ENCODE data around the gene TMEM131. TPM values are rescaled to one million over a fixed set of nuclear protein-coding genes. Genes with fewer than 3 reads are reported as not detected.
A peak's percentile ranks its signal among the peaks of the same experiment; 100 is the strongest.

TMEM131 gene
- total RNA-seq, 1 donor from 2014 or later, result 20.0 TPM

GRCh38 chr2:97742381-97742847 lies 253.3 kb downstream of the TMEM131 start:
- no peak for DNase-seq (ENCODE audit: low spot score in 2 of 2)
- Histone ChIP-seq H3K27ac (no peak overlapping the region), H3K4me1 (no peaks in the 10 kb centered on the region), H3K9me3 (no peaks in the 10 kb centered on the region), H3K36me3 (no peaks in the 10 kb centered on the region), H3K4me3 (no peak overlapping the region), H3K27me3 (no peaks in the 10 kb centered on the region)
- intact Hi-C loops (cut with DNase I), result no loop called here
- TF ChIP-seq, protein P1, sequence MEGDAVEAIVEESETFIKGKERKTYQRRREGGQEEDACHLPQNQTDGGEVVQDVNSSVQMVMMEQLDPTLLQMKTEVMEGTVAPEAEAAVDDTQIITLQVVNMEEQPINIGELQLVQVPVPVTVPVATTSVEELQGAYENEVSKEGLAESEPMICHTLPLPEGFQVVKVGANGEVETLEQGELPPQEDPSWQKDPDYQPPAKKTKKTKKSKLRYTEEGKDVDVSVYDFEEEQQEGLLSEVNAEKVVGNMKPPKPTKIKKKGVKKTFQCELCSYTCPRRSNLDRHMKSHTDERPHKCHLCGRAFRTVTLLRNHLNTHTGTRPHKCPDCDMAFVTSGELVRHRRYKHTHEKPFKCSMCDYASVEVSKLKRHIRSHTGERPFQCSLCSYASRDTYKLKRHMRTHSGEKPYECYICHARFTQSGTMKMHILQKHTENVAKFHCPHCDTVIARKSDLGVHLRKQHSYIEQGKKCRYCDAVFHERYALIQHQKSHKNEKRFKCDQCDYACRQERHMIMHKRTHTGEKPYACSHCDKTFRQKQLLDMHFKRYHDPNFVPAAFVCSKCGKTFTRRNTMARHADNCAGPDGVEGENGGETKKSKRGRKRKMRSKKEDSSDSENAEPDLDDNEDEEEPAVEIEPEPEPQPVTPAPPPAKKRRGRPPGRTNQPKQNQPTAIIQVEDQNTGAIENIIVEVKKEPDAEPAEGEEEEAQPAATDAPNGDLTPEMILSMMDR (IDR thresholded peaks at IDR 0.05), result no peak

DNA sequence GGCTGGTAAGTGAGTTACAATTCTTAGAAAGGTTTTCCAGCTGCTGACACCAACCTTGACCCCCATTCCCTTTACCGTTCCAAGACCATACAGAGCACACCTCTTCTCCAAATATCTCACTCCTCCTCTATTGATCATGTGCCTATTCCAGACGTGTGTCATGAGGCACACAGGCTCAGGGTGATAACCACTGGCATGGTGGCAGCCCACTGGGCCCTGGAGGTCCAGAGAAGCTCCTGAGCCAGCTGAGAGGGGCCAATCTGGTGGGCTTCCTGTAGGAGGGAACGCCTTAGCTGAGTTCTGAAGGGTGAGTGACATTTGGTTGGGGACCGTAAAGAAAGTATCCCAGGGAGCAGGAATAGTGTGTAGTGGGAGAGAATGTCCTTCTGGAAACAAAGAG lies 254.1 kb downstream of the TMEM131 start:
- no peak for DNase-seq (ENCODE audit: low spot score in 2 of 2)
- Histone ChIP-seq H3K27ac (no peak overlapping the region), H3K4me1 (no peaks in the 10 kb centered on the region), H3K27me3 (no peaks in the 10 kb centered on the region), H3K36me3 (no peaks in the 10 kb centered on the region), H3K4me3 (no peak overlapping the region), H3K9me3 (no peaks in the 10 kb centered on the region)
- intact Hi-C loops (cut with DNase I), result no loop called here
- TF ChIP-seq, protein P1 (IDR thresholded peaks at IDR 0.05), result no peak

- TF ChIP-seq, protein P1 (IDR thresholded peaks at IDR 0.05), result no peak
- no peaks in the 10 kb centered on the region for H3K36me3 ChIP-seq
- H3K27me3 ChIP-seq, result no peaks in the 10 kb centered on the region
- H3K9me3 ChIP-seq, result no peaks in the 10 kb centered on the region
- no peaks in the 10 kb centered on the region for H3K4me1 ChIP-seq
- no peak overlapping the region for H3K27ac ChIP-seq
- intact Hi-C loops (cut with DNase I), result no loop called here
- no peak overlapping the region for H3K4me3 ChIP-seq
- no peak for DNase-seq (ENCODE audit: low spot score in 2 of 2)
These were observed 254.5 kb downstream of the TMEM131 start for GRCh38 chr2:97741251-97741650.

- Histone ChIP-seq H3K4me3 (no peak overlapping the region), H3K27me3 (no peaks in the 10 kb centered on the region), H3K36me3 (no peaks in the 10 kb centered on the region), H3K4me1 (no peaks in the 10 kb centered on the region), H3K9me3 (no peaks in the 10 kb centered on the region), H3K27ac (no peak overlapping the region)
- intact Hi-C loops (cut with DNase I), result no loop called here
- TF ChIP-seq, protein P1 (IDR thresholded peaks at IDR 0.05), result peak; percentile 14 to 48 (median 35)
- no peak for DNase-seq (ENCODE audit: low spot score in 2 of 2)
These were observed 255.1 kb downstream of the TMEM131 start for GRCh38 chr2:97740590-97741182.

GRCh38 chr2:97739893-97740245 lies 255.9 kb downstream of the TMEM131 start:
- H3K9me3 ChIP-seq, result no peaks in the 10 kb centered on the region

More at GRCh38 chr2:97739893-97740245, 255.9 kb downstream of the TMEM131 start:
- no peaks in the 10 kb centered on the region for H3K36me3 ChIP-seq
- H3K27ac ChIP-seq, result no peak overlapping the region
- no peak overlapping the region for H3K4me3 ChIP-seq
- no peaks in the 10 kb centered on the region for H3K4me1 ChIP-seq
- no peaks in the 10 kb centered on the region for H3K27me3 ChIP-seq
- DNase-seq (ENCODE audit: low spot score in 2 of 2), result no peak
- TF ChIP-seq, protein P1 (IDR thresholded peaks at IDR 0.05), result no peak
- intact Hi-C loops (cut with DNase I), result no loop called here

All from ascending aorta (tissue), 2 donors.